ENCODE data around the gene TRIM10.

GRCh38 chr6:30143780-30144179 is 17.2 kb downstream of the TRIM10 start:
- no peak for TF ChIP-seq CTCF (IDR thresholded peaks at IDR 0.05; ENCODE audit: low read depth, low read length)
- no peak for TF ChIP-seq POLR2A (IDR thresholded peaks at IDR 0.05; ENCODE audit: extremely low read depth, insufficient read length)

All from NB4 (cell line).